ENCODE measurements around the gene TRMT112.

- TF ChIP-seq CTCF (IDR thresholded peaks at IDR 0.05) (no peak), POLR2A (IDR thresholded peaks at IDR 0.05) (no peak)
These were observed 19.5 kb downstream of the TRMT112 start for GRCh38 chr11:64297699-64298358.

Measured in body of pancreas (tissue), 4 donors.